Inflammatory macrophage treated with lipopolysaccharide for 1 hour (primary cell): ENCODE results near the gene TANC1.

Experiments used
- DNase-seq, 2 donors: peaks; one replicate each; pipeline ENCODE4 v3.0.0-alpha.2; 2020 to 2022

Gene TANC1

DNA sequence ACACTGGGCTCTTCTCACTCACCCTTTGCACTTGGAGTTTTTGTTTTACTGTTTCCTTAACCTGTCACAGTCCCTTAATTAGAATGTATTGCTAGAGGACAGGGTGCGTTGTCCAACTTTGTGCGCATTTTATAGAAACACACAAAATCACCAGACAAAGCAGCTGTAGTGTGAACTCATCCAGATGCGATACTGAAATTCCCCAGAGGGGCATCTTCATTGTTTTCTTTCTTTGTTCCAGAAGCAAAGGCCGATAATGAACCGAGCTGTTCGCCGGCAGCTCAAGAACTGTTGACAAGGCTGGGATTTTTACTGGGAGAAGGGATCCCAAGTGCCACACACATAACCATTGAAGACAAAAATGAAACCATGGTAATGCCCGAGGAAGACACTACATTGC lies 180.5 kb downstream of the TANC1 start:
- DNase-seq = no peak

DNA sequence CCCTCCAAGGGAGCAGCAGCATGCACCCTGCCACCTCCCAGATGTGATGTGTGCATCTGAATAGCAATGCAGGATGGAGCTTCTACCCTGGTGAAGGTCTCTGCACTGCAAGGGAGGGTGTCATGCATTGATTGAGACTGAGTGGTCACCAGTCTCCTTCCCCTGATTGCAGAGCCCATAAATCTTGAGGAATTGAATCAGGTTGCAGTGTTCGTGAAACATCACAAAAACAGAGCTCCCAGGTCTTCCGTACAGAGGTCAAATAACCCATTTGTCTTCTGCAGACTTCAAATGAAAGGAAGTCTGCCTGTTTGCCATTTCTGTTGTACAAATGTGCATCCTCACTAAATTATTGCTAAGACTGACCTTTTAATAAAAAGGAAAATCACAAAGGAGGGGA lies 181.3 kb downstream of the TANC1 start:
- DNase-seq = no peak

DNA sequence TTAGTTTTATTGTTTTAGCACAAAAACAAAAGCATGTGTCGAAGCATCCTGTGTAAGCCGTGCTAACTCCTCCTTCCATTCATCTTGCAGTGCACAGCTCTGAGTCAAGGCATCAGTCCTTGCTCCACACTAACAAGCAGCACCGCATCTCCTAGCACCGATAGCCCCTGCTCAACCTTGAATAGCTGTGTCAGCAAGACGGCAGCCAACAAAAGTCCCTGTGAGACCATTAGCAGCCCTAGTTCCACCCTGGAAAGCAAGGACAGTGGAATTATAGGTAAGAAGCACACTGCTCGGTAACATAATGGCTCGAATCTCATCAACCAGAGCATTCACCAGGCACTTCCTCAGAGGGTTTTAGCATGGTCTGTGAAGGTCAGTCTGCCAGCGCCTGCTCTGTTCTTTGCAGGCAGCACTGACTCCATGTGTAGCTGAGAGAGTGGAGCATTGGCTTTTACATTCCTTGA lies 181.9 kb downstream of the TANC1 start:
- no peak for DNase-seq

DNA sequence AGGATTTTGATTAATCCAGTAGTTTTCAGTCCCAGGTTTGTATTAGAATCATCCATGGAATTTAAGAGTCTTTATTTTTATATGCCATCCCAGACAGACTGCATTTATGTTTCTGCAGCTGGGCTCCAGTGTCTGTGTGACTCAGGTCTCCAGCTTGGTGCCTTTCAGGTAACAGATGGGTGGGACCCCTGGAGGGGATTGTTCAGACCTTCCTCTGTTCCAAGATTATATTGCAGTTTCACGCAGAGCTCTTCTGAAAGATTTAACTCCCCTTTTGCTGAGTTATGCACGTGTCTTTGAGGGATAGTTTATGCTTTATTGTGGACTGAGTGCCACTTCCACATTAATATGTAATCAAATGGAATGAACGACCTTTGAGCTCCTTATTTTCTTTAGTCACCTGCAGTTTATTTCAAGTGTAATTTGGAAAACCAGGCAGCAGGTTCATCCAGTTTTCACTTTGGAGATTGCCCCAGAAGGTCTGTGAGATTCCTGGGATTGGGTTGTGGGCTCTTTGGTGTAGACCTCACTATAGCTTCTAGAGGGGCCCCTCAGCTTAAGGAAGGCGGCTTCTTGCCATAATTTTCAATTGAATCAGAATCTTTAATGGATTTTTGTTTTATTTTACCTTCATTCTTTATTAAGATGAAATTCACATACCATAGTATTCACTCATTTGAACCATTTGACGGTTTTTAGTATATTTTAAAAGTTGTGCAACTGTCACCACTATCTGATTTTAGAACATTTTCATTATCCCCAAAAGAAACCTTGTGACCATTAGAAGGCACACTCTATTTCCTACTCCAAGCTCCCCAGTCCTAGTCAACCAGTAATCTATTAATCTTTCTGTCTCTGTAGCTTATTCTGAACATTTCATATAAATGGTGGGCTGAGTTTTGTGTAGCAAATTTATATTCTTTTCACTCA lies 183.0 kb downstream of the TANC1 start:
- DNase-seq = no peak

DNA sequence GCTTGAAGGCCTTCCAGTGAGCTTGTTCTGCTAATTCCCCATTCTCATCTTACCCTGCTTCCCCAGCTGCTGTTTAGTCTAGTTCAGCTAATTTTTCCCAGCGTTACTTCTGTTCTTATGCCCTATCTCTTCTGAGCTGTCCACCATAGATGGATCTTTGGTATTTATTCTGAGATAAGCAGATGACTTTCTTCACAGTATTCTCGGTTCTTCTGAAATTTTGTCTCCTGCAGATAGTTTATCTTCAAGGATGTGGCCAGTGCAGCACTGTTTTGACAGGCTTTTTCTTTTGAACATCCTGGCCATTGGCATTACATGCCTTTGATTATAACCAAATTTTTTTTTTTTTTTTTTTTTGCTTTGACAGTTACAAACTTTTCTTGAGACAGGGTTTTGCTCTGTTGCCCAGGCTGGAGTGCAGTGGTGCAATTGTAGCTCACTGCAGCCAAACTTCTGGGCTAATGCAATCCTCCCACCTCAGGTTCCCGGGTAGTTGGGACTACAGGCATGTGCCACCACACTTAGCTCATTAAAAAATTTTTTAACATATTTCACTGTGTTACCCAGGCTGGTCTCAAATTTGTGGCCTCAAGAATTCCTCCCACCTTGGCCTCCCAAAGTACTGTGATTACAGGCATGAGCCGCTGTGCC lies 183.8 kb downstream of the TANC1 start:
- no peak for DNase-seq

DNA sequence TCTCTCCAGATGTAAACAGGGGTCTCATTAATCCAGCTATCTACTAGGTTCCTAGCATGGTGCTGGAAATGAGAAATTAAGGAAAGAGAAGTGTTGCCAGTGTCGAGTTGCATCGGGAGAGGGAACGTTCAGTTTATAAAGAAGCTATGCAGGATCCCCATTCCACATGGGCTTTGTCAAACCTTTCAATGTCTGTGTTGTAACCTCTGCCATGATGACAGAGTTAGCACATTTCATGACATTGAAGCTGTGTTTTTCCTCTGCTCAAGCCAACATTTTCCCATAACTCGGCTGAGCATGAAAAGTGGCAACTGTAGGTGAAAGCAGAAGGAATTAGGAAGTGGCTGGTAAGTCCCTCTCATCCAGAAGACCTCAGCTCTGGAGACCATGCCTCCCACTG lies 184.6 kb downstream of the TANC1 start:
- no peak for DNase-seq

DNA sequence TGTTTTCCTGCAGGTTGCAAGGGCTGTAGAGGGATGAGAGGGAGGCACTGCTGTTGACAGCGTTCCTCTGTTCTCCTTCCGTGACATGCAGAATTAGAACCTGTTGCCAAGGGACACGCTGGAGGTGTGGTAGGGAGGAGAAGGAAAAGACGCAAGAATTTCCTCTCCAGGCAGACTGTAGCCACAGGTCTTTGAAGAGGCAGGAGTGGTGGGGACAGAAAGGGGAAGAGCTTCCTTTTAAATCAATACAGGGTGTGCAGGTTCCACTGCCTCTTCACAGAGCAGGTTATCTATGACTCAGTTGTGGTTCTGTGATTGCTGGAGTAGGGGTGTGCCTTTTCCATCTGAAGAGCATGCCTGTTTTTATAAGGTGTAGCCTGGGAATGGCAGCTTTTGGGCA lies 185.0 kb downstream of the TANC1 start:
- no peak for DNase-seq

DNA sequence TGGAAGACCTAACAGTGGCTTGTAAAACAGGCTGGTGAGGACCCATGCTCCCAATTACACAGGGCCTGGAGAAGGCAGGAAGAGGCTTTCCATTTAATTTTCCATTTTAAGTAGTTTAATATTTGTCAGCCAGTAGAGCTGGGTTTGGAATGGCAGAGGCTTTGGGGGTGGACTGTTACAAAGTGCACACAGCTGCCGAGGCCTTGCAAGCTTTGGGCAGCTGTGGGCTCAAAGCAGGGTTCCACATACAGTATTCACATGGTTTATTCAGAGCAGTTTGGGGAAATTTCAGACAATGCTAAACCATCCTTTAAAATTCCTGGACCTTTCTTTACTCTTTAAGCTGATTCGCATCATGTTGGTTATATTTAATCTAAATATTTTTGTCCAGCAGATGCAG lies 185.5 kb downstream of the TANC1 start:
- DNase-seq = no peak

DNA sequence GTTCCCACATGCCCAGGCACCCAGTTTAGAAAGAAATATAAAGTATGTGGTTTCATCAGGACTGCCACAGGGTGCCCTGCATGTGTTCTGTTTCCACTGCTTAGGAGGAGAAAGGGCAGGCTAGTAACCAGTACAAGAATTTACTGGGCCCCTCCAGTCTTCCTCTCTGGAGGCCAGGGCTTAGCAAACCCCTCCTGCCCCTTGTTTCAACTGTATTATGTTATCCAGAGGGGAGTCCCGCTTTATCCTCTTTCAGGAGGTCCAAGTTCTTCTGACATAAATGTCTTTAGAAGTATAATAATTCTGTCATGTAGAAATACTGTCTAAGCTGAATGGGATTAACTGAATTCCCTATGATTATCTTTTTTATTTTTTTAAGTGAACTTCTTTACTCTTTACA lies 185.9 kb downstream of the TANC1 start:
- DNase-seq = no peak

DNA sequence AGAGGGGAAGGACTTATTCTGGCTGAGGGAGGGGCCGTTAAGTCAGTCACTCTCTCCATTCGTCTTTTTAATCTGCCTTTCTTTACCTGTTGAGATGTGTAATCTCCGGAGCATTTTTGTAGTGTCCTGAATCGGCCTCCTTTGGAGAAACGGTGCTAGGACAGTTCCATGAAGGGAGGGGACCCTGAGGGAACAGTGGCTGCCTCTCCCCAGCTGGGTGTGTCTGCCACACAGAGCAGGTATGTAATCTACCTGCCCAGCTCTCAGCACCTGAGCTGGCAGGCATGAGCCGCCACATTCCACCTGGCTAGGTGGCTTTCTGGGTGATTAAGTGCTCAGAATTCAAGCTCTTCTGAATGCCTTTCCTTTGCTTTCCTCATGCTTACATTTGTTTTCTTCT lies 186.9 kb downstream of the TANC1 start:
- DNase-seq = no peak

DNA sequence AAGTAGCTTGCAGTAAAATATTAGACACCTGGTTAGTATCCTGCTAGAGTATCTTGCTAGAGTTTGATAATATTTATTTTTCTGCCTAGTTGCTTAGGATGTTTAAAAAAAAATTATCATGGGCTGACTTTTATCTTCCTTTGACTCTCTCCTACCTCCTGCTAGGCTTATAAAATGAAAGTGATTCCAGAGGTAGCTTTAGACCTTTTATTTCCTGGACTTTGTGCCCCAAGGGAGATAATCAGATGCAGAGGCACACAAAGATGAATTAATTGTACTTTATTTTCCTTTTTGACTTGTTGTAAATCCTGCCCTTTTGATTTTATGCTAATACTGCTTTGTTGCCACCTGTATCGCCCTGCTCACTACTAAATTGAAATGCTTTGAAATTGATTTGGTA lies 187.4 kb downstream of the TANC1 start:
- DNase-seq = no peak

DNA sequence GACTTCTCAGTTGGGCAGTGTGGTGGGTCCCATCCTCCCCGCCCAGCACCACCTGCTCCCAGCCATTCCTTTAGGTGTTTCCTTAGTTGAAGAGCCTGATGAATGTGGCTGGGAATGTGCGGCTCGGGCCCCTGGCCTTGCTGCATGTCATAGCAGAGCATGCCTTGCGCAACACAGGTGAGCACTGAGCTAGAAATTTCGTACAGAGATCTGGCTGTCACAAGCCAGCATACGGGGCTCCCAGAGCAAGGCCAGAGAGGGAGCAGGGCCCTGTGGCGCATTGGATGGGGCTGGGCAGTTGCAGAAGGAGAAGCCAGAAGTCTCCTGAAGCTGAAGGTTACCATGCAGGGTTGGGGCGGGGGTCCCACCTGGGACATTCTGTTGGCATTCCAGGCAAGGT lies 188.4 kb downstream of the TANC1 start:
- DNase-seq = no peak

DNA sequence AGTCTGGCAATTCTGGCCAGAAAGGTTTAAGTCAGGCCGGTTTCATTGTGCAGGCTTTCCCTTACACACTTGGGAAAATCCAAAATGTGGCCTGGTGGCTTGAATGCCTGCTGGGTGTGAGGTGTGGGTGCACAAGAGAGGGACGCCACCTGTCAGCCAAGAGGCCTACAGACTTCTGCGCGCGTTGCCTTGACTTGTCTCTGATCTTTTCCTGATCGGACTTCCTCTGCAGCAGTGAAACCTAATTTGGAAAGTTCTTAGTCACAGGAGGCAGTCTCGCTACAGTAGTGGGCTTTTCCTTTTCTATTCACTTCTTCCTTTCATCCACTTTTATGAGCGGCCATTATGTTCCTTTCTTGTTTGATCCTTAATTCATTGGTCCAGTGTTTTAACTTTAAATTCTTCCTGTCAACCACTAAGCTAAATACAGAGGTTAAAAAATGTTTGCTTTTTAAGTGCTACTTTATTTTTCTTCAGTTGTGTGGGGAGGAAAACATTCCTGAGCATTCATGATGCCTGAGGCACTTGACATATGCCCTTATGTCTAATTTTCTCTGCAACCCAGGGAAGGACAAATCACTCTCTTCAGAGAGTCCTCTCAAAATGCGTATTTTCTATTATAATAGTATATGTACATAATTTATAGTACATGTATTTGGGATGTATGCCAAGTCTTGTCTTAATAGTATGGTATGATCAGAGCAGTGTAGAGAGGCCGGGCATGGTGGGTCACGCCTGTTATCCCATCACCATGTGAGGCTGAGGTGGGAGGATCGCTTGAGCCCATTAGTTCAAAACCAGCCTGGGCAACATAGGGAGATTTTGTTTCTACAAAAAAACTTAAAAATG lies 189.1 kb downstream of the TANC1 start:
- no peak for DNase-seq

DNA sequence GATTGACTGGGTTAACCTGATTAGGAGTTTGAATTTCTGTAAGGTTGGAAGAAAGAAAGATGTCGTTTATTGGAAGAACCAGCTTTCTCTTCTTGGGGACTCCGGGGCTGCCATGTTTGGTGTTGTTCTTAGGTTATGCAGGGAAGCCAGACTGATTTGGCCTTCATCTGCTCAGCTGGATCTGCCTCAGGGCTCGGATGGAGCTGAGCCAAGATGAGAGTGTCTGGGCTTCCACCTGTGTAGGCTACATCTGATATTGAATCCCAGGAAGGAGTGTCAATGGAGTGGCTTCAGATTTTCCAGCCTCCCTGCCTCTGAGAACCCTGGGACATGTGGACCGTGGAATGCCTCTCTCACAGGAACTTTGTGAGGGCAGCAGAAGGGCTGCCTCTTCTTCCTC lies 192.0 kb downstream of the TANC1 start:
- no peak for DNase-seq

DNA sequence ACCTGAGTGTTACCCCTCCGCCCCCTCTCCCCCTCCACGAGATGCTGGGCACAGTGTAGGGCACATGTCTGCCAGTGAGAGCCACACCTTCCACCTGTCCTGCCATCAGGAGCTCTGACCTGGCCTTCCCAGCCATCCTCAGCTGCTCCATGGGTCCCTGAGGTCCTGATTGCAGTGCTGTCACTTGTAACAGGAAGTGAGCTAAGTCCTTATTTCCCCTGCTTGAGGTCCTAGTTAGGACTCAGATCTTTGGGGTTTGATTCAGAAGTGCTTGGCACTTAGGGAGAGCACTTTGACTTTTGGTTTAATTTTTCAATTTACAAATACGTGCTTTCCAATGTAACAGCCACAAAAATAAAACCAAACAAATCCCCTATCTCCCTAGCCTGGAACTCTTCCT lies 192.5 kb downstream of the TANC1 start:
- peak in 1 of 2 donors; percentile 15 for DNase-seq

DNA sequence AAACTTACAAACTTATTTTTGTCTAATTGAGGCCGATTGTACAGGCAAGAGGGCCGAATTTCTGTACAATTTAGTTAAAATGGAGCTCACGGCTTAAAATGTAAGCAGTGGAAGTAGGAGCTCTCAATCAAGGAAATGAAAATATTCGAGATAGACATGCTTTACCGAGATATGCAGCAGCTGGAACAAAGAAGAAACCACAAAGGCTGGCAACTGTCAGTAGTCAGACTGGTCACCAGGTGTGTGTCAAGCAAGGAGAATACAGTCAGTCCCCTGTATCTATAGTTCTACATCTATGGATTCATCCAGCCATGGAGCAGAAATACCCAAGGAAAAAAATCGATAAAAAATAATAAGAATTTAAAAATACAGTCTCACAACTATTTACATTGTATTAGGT lies 195.5 kb downstream of the TANC1 start:
- no peak for DNase-seq

DNA sequence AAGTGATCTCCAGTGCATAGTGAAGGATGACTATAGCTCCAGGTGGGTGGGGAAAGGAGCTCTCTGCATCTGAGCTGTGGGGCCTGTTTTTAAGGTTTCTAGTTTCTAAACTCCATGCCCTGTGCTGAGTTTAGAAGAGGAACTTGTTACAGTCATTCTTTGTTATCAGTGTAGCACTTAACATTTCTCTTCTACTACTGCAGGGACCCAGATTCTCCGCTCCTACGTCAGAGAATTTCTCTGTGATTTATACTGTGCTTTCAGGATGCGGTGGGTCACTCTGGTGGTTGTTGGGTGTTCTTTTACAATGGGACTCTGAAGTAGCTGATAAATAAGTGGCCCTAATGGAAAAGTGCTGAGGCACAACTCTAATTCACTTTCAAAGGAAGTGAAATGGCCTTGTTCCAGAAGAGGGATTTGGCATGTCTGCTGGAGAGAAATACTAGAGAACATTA lies 196.0 kb downstream of the TANC1 start:
- no peak for DNase-seq

DNA sequence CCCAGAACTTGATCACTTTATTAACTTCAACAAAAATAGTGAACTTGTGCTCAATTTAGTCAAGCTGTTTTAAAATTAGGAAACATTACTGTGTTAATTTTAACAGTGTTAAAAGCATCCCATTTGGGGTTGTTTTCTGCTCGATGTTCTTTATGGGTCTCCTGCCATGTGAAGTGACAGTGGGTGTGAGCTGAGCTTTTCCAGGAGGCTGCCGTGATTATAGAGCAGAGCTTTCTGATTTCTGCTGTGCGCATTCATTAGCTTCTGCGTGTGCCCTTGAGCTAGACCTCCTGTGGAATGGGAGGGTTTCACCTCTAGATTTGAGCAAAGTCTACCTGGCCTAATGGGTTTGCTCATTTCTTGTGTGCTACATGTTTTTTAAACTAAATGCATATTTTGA lies 196.6 kb downstream of the TANC1 start:
- no peak for DNase-seq

DNA sequence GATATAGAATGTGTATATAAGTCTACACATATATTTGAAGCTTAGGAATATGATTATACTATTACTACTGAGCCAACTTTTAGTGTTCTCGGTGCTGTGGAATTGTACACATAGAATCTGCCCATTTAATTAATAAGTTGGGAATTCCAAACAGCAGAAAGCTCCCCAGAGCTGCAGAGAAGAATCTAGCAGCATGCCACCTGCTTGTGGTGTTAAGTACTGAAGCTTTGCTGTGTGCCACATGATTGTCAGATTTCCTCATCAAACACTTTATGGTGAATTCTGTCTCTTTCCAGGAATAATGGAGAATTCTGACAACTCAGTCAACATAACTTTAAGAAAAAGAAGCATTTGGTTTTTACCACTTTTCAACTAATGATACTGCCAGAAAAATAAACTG lies 200.3 kb downstream of the TANC1 start:
- DNase-seq = no peak

DNA sequence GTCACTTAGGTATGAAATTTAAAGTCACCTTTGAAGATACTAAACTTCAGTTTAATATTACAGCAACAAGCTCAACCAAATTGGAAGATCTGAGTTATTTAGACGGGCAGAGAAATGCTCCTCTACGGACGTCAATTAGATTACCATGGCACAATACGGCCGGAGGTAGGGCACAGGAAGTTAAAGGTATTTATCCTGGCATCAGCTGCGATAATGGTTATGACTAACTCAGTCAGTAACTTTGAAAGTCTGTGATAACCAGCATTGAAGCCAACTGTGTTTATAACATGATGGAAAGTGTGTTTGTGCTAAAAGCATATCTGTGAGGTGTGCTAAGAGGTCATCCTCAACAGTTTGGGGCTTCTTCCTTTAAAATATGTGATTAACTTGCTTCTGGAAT lies 200.7 kb downstream of the TANC1 start:
- DNase-seq = no peak

DNA sequence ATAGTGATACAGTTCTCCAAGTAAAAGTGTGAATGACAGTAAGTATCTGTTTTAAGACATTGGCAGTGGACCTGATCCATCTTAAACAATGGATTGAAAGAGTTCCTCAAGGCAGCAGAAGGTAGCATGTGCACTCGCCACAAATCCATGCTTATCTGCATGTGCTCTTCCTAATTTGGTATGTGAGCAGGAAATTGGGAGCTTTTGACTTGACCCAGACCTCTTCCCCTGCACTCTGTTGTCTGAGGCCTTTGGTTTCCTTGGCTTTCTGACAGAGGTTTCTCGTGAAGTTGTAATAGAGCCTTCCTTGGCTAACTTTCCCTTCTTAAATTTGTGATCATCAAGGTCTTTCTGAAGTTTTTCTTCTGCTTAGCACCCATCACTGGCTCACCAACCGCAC lies 204.0 kb downstream of the TANC1 start:
- no peak for DNase-seq

DNA sequence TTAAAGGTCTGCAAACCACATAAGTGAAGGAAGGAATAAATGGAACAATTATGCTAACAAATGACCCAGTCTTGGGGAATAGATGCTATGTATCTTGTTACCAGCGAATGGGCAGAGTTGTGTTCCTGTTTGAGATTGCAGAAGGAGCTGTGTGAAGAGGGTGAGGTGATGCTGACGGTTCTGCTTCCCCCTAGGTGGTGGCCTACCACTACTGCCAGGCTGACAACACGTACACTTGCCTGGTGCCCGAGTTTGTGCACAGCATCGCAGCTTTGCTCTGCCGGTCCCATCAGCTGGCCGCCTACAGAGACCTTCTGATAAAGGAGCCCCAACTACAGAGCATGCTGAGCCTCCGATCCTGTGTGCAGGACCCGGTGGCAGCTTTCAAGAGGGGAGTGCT lies 206.3 kb downstream of the TANC1 start:
- no peak for DNase-seq

DNA sequence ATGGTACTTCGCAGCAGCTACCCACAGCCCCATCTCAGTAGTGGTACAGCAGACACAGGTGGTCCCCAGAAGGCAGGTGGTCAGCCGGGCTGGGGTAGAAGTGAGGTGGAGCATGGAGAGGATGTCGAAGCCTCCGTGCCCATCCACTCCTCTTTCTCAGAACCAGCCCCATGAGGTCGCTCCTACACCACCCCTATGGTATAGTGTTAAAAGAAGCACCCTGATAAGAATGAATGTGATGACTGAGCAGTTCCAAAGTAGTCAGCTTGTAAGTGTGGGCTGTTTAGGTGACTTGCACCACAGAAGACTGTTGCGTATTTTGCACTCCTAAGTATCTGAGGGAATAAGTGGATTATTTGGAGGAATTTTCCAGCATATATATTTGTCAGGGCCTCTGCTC lies 206.7 kb downstream of the TANC1 start:
- DNase-seq = no peak
